ENCODE data around the gene BRAF. TPM values are rescaled to one million over a fixed set of nuclear protein-coding genes. Genes with fewer than 3 reads are reported as not detected.
"Not testable (repeated sequence)": the region's sequence is repeated elsewhere in the genome, so short reads cannot be mapped to it uniquely, and the experiment has no call there.

The BRAF gene
- total RNA-seq, 1 experiment from 2014 or later: 12.5 TPM

GRCh38 chr7:140702774-140703173 is 222.0 kb downstream of the BRAF start:
- no peak for DNase-seq (ENCODE audit: low read depth, low spot score)
- in situ Hi-C loops (cut with HindIII; ENCODE audit: low pct_unique_long_range_greater_than_20kb, low sequenced_read_pairs): no loop called here

GRCh38 chr7:140698477-140698876 is 226.3 kb downstream of the BRAF start:
- in situ Hi-C loops (cut with HindIII; ENCODE audit: low pct_unique_long_range_greater_than_20kb, low sequenced_read_pairs): no loop called here
- no peak for DNase-seq (ENCODE audit: low read depth, low spot score)

GRCh38 chr7:140697447-140698143 is 227.1 kb downstream of the BRAF start:
- in situ Hi-C loops (cut with HindIII; ENCODE audit: low pct_unique_long_range_greater_than_20kb, low sequenced_read_pairs): no loop called here
- no peak for DNase-seq (ENCODE audit: low read depth, low spot score)

- in situ Hi-C loops (cut with HindIII; ENCODE audit: low pct_unique_long_range_greater_than_20kb, low sequenced_read_pairs): no loop called here
- peak; percentile 87 for DNase-seq (ENCODE audit: low read depth, low spot score)
Observed at GRCh38 chr7:140696680-140697446, 227.9 kb downstream of the BRAF start, which contains the start of gene NDUFB2. Gene NDUFB2 (plus strand): TSS chr7:140696708. CDS start chr7:140696745, 37 bp downstream.

GRCh38 chr7:140696024-140696679 is 228.6 kb downstream of the BRAF start:
- in situ Hi-C loops (cut with HindIII; ENCODE audit: low pct_unique_long_range_greater_than_20kb, low sequenced_read_pairs): no loop called here
- DNase-seq (ENCODE audit: low read depth, low spot score): peak; percentile 95

GRCh38 chr7:140695381-140695780 is 229.3 kb downstream of the BRAF start:
- in situ Hi-C loops (cut with HindIII; ENCODE audit: low pct_unique_long_range_greater_than_20kb, low sequenced_read_pairs): no loop called here

GRCh38 chr7:140694592-140694991 is 230.1 kb downstream of the BRAF start:
- no peak for DNase-seq (ENCODE audit: low read depth, low spot score)
- in situ Hi-C loops (cut with HindIII; ENCODE audit: low pct_unique_long_range_greater_than_20kb, low sequenced_read_pairs): no loop called here

More at GRCh38 chr7:140695381-140695780, 229.3 kb downstream of the BRAF start:
- no peak for DNase-seq (ENCODE audit: low read depth, low spot score)

GRCh38 chr7:140693849-140694248 is 230.9 kb downstream of the BRAF start:
- DNase-seq (ENCODE audit: low read depth, low spot score); in situ Hi-C loops (cut with HindIII; ENCODE audit: low pct_unique_long_range_greater_than_20kb, low sequenced_read_pairs): not testable (repeated sequence)

GRCh38 chr7:140691376-140692045 is 233.2 kb downstream of the BRAF start:
- in situ Hi-C loops (cut with HindIII; ENCODE audit: low pct_unique_long_range_greater_than_20kb, low sequenced_read_pairs): no loop called here
- no peak for DNase-seq (ENCODE audit: low read depth, low spot score)

GRCh38 chr7:140689199-140690152 is 235.3 kb downstream of the BRAF start:
- no peak for DNase-seq (ENCODE audit: low read depth, low spot score)
- in situ Hi-C loops (cut with HindIII; ENCODE audit: low pct_unique_long_range_greater_than_20kb, low sequenced_read_pairs): no loop called here

GRCh38 chr7:140688341-140688740 is 236.4 kb downstream of the BRAF start:
- no peak for DNase-seq (ENCODE audit: low read depth, low spot score)
- in situ Hi-C loops (cut with HindIII; ENCODE audit: low pct_unique_long_range_greater_than_20kb, low sequenced_read_pairs): no loop called here

- in situ Hi-C loops (cut with HindIII; ENCODE audit: low pct_unique_long_range_greater_than_20kb, low sequenced_read_pairs): no loop called here
Observed at GRCh38 chr7:140686921-140687320, 237.8 kb downstream of the BRAF start.

GRCh38 chr7:140685407-140686087 is 239.2 kb downstream of the BRAF start:
- DNase-seq (ENCODE audit: low read depth, low spot score): no peak
- in situ Hi-C loops (cut with HindIII; ENCODE audit: low pct_unique_long_range_greater_than_20kb, low sequenced_read_pairs): no loop called here

More at GRCh38 chr7:140686921-140687320, 237.8 kb downstream of the BRAF start:
- no peak for DNase-seq (ENCODE audit: low read depth, low spot score)

GRCh38 chr7:140684066-140684950 is 240.4 kb downstream of the BRAF start:
- in situ Hi-C loops (cut with HindIII; ENCODE audit: low pct_unique_long_range_greater_than_20kb, low sequenced_read_pairs): no loop called here
- DNase-seq (ENCODE audit: low read depth, low spot score): no peak

GRCh38 chr7:140683657-140684056 is 241.1 kb downstream of the BRAF start:
- DNase-seq (ENCODE audit: low read depth, low spot score): peak; percentile 62
- in situ Hi-C loops (cut with HindIII; ENCODE audit: low pct_unique_long_range_greater_than_20kb, low sequenced_read_pairs): no loop called here

Data from SK-MEL-5 (cell line).